Globus pallidus (tissue), 1 donor: Measurements from ENCODE around the gene EEF2K.
"Not testable (repeated sequence)": the region's sequence is repeated elsewhere in the genome, so short reads cannot be mapped to it uniquely, and the experiment has no call there.

Experiments used
- DNase-seq: peaks from one replicate; pipeline ENCODE4 v3.0.0-alpha.2; 2015; ENCODE audit warnings: low spot score

EEF2K gene

DNA sequence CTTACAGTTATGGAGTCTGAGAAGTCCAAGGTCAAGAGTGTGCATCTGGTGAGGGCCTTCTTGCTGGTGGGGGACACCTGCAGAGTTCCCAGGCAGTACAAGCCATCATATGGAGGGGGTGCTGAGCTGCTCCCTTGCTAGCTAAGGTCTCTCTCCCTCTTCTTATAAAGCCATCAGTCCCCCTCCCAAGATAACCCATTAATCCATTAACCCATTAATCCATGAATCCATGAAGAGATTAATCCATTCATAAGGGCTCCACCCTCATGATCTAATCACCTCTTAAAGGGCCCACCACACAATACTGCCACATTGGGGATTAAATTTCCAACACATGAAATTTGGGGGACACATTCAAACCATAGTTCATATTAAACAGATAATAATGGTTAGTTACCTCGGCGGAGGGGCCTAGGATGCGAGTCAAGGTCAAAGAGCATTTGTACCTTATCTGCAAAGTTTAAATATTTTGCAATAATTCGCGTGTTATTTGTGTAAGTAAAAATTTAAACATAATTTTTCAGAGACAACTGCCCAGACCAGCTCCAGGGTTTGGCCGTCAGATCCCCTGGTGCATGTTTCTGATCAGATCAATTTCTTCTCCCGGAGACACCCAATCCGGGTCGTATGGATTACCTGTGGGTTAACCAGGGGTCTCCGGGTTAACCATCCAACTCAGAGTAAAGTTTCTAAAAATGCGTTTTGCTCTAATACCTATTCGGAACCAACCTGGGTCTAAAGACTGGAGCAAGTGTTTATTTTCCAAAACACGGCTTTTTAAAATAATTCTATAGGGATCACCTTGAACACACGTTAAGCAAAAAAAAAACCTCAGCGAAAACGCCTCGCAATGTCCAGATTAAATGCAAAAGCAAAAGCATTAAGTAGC is 90.4 kb downstream of the EEF2K start:
- peak; percentile 13 for DNase-seq

DNA sequence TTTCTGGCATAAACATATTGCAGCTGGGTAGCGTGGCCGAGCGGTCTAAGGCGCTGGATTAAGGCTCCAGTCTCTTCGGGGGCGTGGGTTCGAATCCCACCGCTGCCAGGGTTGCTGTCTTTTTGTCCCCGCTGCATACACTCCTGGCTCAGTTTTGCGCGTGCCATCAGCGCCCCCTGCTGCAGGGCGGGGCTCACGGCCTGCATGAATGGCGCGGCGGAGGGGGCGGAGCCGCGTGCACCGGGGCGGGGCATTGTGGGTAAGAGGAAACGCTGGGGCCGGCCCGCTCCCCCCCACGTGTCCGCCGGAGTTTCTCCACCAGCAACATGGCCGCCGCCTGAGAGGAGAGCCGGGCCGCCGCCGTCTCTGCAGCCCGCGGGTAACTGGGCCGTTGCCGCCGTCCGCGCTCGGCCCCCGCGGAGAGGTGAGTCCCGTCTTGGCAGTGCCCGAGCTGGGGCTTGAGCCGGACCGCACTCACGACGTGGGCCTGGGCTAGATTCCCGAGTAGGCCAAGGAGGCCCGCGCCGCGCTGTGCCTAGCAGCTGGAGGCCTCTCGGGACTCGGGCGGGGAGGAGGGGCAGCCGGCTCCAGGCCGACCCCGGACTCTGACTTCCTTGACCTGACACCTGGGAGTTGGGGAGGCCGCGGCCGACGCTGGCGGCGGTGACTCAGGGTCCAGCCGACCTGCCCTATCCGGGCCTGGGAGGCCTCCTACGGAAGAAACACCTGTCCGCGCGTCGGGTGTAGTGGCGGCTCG is 91.2 kb downstream of the EEF2K start, which contains the start of gene POLR3E:
Gene POLR3E (plus strand): TSS at position 296 of the 757 bp plus-strand sequence. CDS start 5,560 bp downstream, outside the sequence.
- DNase-seq, result peak; percentile 98

DNA sequence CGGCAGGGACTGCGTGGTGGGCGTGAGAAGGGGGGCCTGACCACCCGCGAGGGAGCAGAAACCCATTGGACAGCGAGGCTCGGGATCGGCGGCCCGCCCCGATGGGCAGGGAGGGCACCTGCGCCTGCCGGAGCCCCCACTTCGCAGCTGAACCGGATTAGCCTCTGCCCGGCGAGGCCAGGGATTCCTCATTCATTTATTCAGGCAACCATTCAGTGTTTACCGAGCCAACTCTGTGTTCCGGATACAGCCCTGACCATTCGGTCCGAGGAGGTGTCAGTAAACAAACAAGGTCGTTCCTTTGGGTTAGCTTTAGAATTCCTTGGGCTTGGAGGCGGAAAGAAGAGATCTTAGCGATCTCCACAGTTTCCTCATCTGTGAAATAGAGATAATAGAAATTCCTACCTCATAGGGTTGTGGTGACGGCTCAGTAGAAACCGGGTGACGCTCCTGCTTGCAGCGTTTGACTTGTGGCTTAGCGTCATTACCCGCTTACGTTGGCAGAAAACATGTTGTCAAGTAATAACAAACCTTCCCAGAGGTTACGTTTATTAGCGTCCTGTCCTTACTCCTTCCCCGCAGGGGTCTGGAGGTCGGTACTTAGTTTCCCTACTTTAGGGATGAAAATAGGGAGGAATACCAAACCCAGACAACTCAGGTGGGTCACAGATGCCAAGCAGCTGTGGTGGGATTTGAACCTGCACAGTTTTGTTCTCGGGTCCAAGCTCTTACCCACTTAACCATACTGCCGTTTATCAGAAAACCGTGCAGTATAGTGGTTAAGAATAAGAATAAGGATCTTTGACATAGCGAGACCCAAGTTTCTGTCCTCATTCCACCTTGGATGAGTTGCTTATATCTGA is 92.0 kb downstream of the EEF2K start:
- DNase-seq, result peak; percentile 70

DNA sequence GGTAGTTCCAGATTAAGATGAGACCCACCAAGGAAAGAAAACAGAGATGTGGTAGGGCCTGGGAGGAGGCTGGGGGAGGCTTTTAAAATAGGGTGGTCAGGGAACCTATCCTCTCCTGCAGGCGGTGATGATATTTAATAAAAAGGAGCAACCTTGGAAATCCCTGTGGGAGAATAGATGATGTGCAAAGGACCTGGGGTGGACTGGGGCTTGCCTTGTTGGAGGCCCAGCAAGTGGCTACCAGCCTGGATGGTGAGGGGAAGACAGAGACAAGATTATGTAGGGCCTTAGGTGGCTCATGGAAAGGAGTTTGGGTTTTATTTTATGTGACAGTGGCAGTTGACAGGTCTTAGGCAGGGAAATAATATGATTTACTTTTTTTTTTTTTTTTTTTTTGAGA is 93.0 kb downstream of the EEF2K start:
- no peak for DNase-seq

DNA sequence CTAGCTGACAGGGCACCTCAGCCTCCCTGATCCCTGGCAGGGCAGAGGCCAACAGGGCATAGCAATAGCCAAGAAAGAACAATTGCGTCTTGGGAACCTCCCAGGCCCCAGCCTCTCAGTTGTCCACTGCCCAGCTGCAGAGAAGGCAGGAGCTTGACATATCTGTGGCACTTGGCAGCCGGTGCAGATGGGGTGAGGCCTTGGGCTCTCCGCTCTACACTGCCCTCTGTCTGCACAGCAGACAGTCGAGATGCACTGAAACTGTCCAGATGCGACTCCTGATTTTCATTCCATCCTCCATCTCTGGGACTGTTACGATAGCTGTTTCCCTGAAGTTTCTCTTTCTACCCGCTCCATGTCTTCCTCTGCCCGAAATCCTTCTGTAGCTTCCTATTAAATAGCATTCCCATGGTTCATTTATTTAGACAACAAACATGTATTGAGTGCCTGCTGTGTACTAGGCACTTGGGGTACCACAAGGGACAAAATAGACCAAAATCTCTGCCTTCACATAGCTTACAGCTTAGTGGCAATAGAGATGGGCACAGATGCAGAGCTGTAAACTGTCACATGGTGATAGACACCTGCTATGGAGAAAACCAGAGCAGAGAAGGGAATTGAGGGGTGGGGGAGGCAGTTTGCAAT is 94.5 kb downstream of the EEF2K start:
- DNase-seq, result peak; percentile 88

DNA sequence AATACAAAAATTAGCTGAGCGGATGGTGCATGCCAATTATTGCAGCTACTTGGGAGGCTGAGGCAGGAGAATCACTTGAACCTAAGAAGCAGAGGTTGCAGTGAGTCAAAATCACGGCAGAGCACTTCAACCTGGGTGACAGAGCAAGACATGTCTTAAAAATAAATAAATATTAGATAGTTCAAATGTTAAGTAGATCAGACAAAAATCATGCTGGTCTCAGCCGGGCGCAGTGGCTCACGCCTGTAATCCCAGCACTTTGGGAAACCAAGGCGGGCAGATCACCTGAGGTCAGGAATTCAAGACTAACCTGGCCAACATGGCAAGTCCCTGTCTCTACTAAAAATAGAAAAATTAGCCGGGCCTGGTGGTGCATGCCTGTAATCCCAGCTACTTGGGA is 95.3 kb downstream of the EEF2K start:
- not testable (repeated sequence) for DNase-seq

DNA sequence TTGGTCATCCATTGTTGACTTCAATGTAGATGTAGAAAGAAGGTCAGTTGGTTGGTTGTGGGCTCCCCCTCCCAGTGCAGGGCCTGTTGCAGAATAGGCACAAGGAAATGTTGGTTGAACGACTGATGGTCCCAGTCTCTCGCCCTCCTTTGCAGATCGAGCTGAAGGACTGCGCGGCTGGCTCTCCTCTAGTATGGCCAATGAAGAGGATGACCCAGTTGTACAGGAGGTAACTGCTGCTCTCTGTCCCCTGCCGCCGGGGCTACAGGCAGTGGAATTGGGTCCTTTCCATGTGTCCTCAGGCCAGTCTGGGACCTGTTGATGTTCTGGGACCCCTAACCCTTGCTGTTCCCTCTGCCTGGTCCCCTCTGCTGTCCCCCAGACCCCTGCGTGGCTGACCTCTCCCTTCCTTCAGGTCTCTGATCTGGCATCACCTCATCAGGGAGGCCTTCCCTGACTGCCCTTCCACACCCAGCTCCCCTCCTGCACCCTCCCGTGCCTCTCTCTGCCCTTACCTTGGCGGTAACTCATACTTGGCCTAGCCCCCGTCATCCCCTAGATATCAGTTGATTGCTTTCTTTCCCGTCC is 96.8 kb downstream of the EEF2K start:
- no peak for DNase-seq

DNA sequence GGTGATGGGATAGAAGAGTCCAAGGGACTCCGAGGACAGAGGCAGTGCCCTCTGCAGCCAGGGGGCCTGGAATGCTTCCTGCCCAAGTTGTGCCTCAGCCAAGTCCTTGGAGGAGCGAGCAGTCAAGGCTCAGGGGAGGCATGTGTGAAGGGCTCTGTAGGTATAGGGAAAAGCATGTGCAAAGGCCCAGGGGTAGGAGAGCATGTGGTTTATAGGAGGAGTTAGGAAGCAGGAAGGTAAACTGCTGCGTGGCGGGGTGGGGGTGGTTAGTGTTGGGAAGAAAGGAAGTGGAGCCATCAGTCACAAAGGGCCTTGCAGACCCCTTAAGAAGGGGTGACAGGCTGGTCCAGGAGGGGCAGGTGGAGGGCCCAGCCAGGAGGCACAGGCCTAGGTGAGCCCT is 98.3 kb downstream of the EEF2K start:
- no peak for DNase-seq

DNA sequence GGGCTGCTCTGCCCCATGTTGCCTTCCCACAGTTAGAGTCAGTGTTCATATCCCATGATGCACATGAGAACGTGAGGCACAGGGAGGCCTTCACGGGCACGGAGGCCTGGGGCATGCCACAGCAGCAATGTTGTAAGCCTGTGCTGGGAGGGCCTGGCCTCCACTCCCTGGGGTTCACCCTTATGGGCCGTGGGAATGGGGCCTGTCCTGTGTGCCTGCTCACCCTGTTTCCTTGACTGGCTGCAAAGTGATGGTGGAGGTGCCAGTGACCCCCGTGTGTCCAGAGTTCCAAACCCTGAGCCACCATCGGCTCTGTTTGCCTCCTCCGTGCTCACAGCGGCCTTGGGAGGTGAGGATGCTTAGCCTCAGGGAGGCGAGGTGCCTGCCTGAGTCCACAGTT is 100.7 kb downstream of the EEF2K start:
- DNase-seq, result no peak

DNA sequence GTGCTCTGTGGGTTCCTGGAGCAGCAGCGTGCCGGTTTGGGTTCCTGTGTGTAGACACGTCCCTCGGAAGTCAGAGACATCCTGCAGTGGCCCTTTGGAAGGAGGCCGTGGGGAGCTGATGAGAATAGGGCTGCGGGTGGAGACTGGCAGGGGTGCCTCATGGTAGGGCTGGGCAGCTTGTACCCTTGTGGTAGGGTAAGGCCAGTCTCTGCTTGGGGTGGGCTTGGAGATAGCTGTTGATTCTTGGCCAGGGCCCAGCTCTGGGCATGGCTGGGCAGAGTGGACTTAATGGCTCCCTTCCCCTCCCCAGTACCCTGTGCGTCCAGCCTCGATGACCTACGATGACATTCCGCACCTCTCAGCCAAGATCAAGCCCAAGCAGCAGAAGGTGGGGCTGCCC is 101.8 kb downstream of the EEF2K start:
- DNase-seq, result no peak

DNA sequence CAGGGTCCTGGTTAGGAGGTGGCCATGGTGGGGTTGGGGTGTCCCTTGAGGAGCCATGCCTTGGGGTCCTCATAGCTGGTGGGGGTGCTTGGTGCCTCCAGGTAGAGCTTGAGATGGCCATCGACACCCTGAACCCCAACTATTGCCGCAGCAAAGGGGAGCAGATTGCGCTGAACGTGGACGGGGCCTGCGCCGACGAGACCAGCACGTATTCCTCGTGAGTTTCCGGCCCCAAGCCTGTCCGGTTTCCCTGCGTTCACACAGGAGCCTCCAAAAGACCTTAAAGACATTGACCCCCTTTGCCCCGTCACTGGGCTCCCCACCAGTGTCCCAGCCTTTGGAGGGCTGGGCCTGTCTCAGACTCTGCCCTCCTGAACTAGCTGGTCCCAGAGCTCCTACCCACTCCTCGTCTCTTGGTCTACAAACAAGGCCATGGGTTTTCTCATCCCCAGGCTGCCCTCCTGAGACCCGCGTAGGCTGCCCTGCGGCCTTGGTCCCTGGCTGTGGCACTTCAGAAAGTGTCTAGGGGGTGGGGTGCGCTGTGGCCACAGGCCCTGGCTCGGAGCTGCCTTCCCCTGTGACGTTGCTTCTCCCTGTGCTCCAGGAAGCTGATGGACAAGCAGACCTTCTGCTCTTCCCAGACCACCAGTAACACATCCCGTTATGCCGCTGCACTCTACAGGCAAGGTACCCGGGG is 102.9 kb downstream of the EEF2K start:
- no peak for DNase-seq

DNA sequence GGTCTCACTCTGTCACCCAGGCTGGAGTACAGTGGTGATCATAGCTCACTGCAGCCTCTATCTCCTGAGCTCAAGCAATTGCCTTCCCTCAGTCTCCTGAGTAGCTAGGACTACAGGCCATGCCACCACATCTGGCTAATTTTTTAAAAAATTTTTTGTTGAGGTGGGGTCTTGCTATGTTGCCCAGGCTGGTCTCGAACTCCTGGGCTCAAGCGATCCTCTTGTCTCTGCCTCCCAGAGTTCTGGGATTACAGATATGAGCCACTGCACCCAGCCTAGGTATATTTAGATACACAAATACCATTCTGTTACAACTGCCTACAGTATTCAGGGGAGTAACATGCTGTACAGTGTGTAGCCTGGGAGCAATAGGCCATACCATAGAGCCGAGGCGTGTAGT is 105.4 kb downstream of the EEF2K start:
- no peak for DNase-seq

DNA sequence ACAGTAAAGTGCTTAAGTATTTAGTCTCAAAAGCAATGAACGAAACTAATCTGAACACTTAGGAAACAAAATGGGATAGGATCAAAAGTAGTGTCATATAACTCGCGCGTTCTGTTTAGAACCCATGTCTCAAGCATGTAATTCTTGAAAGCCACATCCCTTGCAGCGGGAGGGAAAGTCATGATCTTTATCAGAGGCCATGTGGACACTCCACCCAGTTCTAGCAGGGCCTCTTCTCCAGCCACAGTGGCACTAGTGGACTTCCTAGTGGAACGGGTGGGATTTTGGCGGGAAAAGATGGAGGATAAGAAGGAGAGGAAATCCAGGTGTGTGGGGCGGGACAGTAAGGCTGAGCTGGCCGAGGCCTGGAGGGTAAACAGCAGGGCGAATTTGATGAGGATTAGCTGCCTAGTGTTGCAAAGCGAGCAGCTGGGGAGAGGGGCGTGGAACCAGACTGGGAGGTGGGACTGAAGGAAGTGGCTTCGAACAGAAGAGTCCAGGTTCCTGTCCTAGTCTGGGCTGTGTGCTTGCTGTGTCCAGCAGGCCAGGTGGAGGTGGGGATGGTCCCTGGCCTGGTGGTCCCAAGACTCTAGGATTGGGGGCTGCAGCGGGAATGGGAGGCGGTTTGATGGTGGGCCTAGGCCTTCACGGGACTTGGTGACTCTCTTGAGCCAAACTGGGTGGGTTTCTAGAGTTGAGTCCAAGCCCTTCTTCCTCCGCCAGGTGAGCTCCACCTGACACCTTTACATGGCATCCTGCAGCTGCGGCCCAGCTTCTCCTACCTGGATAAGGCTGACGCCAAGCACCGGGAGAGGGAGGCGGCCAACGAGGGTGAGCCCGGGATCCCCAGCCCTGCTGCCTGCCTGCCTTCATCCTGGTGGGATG is 107.1 kb downstream of the EEF2K start:
- no peak for DNase-seq

DNA sequence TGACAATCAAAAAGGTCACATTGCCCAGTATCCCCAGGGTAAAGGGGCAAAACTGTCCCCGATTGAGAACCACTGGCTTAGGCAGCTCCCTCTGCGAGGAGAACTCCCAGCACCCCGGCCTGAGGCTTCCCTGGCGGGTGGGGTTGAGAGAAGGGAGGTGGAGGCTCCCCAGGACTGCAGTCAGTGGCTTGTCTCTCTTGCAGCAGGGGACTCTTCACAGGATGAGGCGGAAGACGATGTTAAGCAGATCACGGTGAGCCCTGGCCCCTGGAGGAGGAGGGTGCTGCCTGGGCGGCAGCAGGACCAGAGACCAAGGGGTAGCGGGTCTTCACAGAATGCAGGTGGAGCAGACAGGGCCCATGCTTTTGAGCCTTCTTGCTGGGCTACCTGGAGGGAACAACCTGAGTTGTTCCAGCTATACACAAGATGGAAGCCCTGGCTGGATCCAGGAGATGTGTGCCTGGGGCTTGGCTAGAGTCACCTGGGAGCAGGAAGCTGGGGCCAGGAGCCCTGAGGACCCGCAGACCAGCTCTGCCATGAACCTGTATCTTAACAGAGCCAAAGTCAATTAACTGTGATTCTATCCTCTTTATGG is 107.9 kb downstream of the EEF2K start:
- DNase-seq, result no peak

DNA sequence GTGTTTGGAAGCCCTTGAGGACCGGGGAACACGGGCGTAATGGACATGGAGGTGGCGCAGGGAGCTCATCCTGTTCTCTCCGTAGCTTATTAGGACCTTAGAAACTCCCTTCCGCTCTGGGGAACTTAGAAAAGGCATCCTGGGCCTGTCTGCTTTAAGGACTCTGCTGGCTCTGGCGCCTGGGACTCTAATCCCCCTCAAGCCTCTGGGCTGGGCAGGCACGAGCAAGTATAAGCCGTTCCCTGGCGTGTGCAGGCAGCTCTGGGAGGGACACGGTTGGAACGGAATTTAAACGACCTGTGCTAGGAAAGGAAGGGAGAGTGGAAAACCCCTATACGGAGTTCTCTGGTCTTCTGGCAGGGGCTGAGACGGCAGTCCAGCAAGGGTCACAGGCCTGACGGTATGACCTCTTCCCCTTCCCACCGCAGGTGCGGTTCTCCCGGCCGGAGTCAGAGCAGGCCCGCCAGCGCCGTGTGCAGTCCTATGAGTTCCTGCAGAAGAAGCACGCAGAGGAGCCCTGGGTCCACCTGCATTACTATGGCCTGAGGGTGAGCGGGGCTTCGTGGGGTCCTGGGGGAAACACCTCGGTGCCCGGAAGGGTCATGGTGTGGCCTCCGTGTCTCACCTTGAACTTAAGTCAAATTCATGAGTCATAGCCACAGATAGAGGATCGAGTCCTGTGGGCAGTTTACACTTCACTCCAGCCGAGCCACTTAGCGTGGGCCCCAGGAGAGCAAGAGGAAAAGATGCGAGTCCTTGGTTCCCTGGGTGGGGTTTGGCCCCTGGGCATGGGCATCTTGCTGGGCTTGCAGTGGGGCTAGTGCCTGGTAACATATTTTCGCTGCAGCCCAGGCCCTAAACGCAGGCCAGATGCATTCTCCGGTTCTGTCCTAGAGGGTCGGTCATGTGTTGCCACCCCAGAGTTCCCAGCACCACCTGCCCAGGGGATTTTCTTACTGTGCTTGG is 108.9 kb downstream of the EEF2K start:
- no peak for DNase-seq

DNA sequence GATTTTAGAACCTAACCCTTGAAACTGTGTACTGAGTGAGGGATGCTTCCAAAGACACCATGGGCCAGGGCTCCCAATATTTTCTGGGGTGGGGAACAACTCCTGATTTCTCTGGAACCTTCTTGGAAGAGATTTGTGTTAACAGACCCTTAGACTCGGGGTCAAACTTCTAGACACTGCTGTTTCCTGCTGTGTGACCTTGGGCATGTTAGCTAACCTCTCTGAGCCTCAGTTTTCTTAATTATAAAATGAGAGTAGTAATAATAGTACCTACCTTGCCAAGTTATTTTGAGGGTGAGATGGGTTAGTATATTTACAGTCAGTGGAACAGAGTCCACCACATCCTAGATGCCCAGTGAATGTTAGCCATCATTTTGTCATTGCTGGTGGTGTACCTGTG is 109.9 kb downstream of the EEF2K start:
- no peak for DNase-seq

DNA sequence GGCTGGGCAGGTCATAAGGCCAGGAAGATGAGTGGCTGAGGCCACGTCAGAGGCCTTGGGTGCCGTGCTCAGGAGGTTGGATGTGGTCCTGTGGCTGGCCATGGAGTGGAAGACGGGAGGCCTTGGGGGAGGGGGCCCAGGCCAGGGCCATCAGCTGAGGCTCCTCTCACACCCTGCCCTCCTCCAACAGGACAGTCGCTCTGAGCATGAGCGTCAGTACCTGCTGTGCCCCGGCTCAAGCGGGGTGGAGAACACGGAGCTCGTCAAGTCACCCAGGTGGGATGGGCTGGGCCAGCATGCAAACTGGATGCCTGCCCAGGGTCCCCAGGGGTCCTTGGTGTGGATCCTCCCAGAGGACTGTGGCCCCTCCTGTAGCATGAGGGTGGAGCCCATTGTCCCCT is 110.3 kb downstream of the EEF2K start:
- DNase-seq, result no peak

DNA sequence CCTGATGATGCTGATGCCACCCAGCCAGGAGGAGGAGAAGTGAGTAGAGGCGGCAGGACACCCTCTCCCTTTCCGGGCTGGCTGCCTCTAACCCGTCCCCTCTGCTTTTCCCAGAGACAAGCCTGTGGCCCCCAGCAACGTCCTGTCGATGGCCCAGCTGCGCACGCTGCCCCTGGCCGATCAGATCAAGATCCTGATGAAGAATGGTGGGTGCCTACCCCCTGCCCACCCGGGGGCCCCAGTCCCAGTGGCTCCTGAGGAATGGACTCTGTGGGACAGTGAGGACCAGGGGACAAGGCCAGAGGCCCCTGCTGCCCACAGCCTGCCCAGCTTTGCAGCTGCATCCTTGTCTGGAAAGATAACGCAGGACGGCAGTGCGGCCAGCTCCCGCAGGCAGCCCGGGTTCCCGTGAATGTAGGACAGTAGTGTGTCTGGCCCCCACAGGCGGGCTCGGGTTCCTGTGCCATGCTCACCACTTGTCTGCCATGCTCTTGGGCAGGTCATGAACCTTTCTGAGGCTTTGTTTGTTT is 111.0 kb downstream of the EEF2K start:
- DNase-seq, result no peak
